ENCODE measurements around the gene RBM33. TPM values are rescaled to one million over a fixed set of nuclear protein-coding genes. Genes with fewer than 3 reads are reported as not detected.

Gene RBM33
- total and polyA plus RNA-seq, 9 of the 15 experiments (the other 6 are each of a cell fraction or from before 2014, with no cell fraction given), result 4.4 to 80.7 (median 27.3) TPM

- Histone ChIP-seq H3K27me3 (ENCODE audit: control insufficient read depth in 2 of 2, insufficient read depth in 2 of 2, low read length in 2 of 2) (no peaks in the 10 kb centered on the region), H3K9ac (ENCODE audit: insufficient read depth in 1 of 2, low read depth in 2 of 2, low read length in 2 of 2) (no peak overlapping the region), H3K79me2 (ENCODE audit: control insufficient read depth, insufficient read depth, low read length) (peaks cover 58% of the 10 kb centered on the region), H3K4me2 (ENCODE audit: insufficient read depth, low read length) (no peak overlapping the region), H3K4me3 (no peak overlapping the region), H4K20me1 (replicated peaks; ENCODE audit: control insufficient read depth, insufficient read depth, low read length) (peaks cover 6% of the 10 kb centered on the region; the same call in 1 of the 2 replicates), H2AFZ (ENCODE audit: low read depth, low read length) (no peak overlapping the region), H3K4me1 (replicated peaks in 1 of 2; ENCODE audit: control insufficient read depth in 2 of 2, insufficient read depth in 2 of 2, low read length in 2 of 2) (no peaks in the 10 kb centered on the region; a peak in 1 of 5 replicates), H3K9me1 (ENCODE audit: control insufficient read depth, insufficient read depth, low read length) (no peaks in the 10 kb centered on the region), H3K27ac (ENCODE audit: extremely low read depth, low read depth, low read length) (no peak overlapping the region), H3K36me3 (ENCODE audit: control insufficient read depth, insufficient read depth, low read length) (peaks cover 82% of the 10 kb centered on the region), H3K9me3 (replicated peaks; ENCODE audit: control insufficient read depth, insufficient read depth, low read depth, low read length) (no peaks in the 10 kb centered on the region)
- POLR2A ChIA-PET, result interaction anchor here (1.2 to 2.8 kb wide), 2 partner anchors 12 to 25 kb away, joined by 4 to 16 read pairs; no protein-coding TSS in a partner anchor
- WGBS (ENCODE audit: insufficient coverage, low coverage, missing lambda C conversion rate), result 97% methylated on average over 6 of the region's 6 CpGs
- ATAC-seq (no peak), DNase-seq (ENCODE audit: extremely low read depth in 1 of 4, low spot score in 3 of 4) (no peak), FAIRE-seq (no peak)
- BruUV-seq (replicated peaks), result no TSS peak
- CTCF ChIA-PET (ENCODE audit: low intra/inter-chr PET ratio), result no interaction called here
- TF ChIP-seq, protein P1, sequence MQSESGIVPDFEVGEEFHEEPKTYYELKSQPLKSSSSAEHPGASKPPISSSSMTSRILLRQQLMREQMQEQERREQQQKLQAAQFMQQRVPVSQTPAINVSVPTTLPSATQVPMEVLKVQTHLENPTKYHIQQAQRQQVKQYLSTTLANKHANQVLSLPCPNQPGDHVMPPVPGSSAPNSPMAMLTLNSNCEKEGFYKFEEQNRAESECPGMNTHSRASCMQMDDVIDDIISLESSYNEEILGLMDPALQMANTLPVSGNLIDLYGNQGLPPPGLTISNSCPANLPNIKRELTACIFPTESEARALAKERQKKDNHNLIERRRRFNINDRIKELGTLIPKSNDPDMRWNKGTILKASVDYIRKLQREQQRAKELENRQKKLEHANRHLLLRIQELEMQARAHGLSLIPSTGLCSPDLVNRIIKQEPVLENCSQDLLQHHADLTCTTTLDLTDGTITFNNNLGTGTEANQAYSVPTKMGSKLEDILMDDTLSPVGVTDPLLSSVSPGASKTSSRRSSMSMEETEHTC (IDR thresholded peaks at IDR 0.05), result no peak
- in situ Hi-C loops (cut with MboI), result no loop called here
- intact Hi-C loops (cut with micrococcal nuclease), result no loop called here
Observed at GRCh38 chr7:155700847-155701246, 56.4 kb downstream of the RBM33 start.

DNA sequence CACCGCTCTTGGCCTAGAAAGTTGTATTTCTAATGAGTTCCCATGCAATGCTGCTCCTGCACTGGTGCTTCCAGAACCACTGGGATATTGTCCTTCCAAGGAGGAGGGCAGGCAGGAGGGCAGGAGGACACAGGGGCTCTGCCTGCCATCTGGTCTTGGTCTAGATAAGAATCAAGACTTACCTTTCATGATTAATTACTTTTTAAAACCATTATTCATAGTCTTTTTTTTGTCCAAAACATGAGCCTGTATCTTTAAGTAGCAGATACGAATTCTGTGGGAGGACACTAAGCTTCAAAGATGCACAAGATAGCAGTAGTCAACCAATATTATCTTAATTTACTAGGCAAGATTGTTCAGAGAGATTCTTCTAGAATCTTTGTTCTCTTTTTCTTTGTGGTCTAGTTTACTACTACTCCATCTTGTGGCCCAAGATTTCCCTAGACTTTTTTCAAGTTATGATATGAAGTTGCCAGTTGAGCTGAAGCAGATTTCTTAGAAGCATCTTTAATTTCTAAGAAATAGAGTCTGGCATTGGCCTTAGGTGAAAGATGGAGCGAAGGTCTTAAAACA, 57.6 kb downstream of the RBM33 start:
- Histone ChIP-seq H3K4me3 (no peak overlapping the region), H3K9me1 (ENCODE audit: control insufficient read depth, insufficient read depth, low read length) (no peaks in the 10 kb centered on the region), H3K9ac (ENCODE audit: insufficient read depth in 1 of 2, low read depth in 2 of 2, low read length in 2 of 2) (no peak overlapping the region), H3K27ac (ENCODE audit: extremely low read depth, low read depth, low read length) (no peak overlapping the region), H3K27me3 (ENCODE audit: control insufficient read depth in 2 of 2, insufficient read depth in 2 of 2, low read length in 2 of 2) (no peaks in the 10 kb centered on the region), H3K79me2 (ENCODE audit: control insufficient read depth, insufficient read depth, low read length) (peaks cover 46% of the 10 kb centered on the region), H4K20me1 (replicated peaks; ENCODE audit: control insufficient read depth, insufficient read depth, low read length) (peaks cover 1% of the 10 kb centered on the region; the same call in 1 of the 2 replicates), H3K36me3 (ENCODE audit: control insufficient read depth, insufficient read depth, low read length) (peaks cover 89% of the 10 kb centered on the region), H2AFZ (ENCODE audit: low read depth, low read length) (no peak overlapping the region), H3K4me1 (replicated peaks in 1 of 2; ENCODE audit: control insufficient read depth in 2 of 2, insufficient read depth in 2 of 2, low read length in 2 of 2) (no peaks in the 10 kb centered on the region; a peak in 1 of 5 replicates), H3K4me2 (ENCODE audit: insufficient read depth, low read length) (no peak overlapping the region), H3K9me3 (replicated peaks; ENCODE audit: control insufficient read depth, insufficient read depth, low read depth, low read length) (no peaks in the 10 kb centered on the region)
- POLR2A ChIA-PET, result interaction anchor here (0.6 to 2.8 kb wide), 3 partner anchors 11 to 988 kb away, joined by 4 to 16 read pairs (median 4); no protein-coding TSS in a partner anchor
- intact Hi-C loops (cut with micrococcal nuclease), result no loop called here
- no TSS peak for BruUV-seq (replicated peaks)
- in situ Hi-C loops (cut with MboI), result no loop called here
- DNase-seq (ENCODE audit: extremely low read depth in 1 of 4, low spot score in 3 of 4), result no peak
- no peak for FAIRE-seq
- ATAC-seq, result no peak
- CTCF ChIA-PET (ENCODE audit: low intra/inter-chr PET ratio), result no interaction called here
- 76% methylated on average over 3 of the region's 3 CpGs for WGBS (ENCODE audit: insufficient coverage, low coverage, missing lambda C conversion rate)
- TF ChIP-seq CTCFL (IDR thresholded peaks at IDR 0.05; ENCODE audit: borderline replicate concordance, insufficient read depth, low read depth, low read length, poor library complexity, severe bottlenecking), result no peak
- TF ChIP-seq CBFB (CRISPR knock-in tag; IDR thresholded peaks at IDR 0.05), result no peak
- no peak for TF ChIP-seq NFE2 (IDR thresholded peaks at IDR 0.05; ENCODE audit: low read depth)
- no peak for TF ChIP-seq HOXB6 (CRISPR knock-in tag; IDR thresholded peaks at IDR 0.05; ENCODE audit: borderline replicate concordance)
- TF ChIP-seq DEAF1 (CRISPR knock-in tag; IDR thresholded peaks at IDR 0.05), result 0 out of 2 replicates have a peak, but pooled peaks have one; percentile 25
- TF ChIP-seq TAF15 (IDR thresholded peaks at IDR 0.05; ENCODE audit: low read depth, low read length), result no peak
- no peak for TF ChIP-seq ZBTB1 (CRISPR knock-in tag; IDR thresholded peaks at IDR 0.05; ENCODE audit: borderline replicate concordance, low read depth)

All from K562 (cell line).